BJ (cell line): ENCODE data around the gene QRICH1. TPM values are rescaled to one million over a fixed set of nuclear protein-coding genes. Genes with fewer than 3 reads are reported as not detected.

Experiments used
- CTCF ChIA-PET: fragments of 350-600 bp; formaldehyde crosslinking; extraction: SDS; loops from one replicate; lab custom pipeline; 2021; ENCODE audit warnings: antibody characterized with exemption, inconsistent platforms; lab: Yijun Ruan, JAX
- POLR2A ChIA-PET: fragments of 300-600 bp; sonication (Branson Sonifier 250); formaldehyde crosslinking; extraction: SDS; loops from one replicate; lab custom pipeline; 2021; ENCODE audit warnings: antibody characterized with exemption; lab: Charles Lee
- DNase-seq: peaks from one replicate; pipeline ENCODE4 v3.0.0-alpha.2; 2011; ENCODE audit warnings: low read depth
- H3K27me3 ChIP-seq: 2 replicates; pipeline ENCODE4 v1.6.0; 2011; ENCODE audit warnings: low read length; ENCODE audit not compliant: control insufficient read depth, insufficient read depth
- H3K36me3 ChIP-seq: 2 replicates; pipeline ENCODE4 v1.5.1; 2011; ENCODE audit warnings: low read length; ENCODE audit not compliant: control insufficient read depth, insufficient read depth
- H3K4me3 ChIP-seq: 2 replicates; pipeline ENCODE4 v1.5.1; 2011; ENCODE audit warnings: low read depth, mild to moderate bottlenecking, control low read depth, low read length
- CTCF ChIP-seq: IDR thresholded peaks from 2 replicates; pipeline ENCODE4 v1.5.1; 2011; ENCODE audit warnings: low read depth, mild to moderate bottlenecking, control low read depth, inconsistent platforms, low read length, moderate library complexity; ENCODE audit not compliant: insufficient read depth
- polyA plus RNA-seq: library from polyadenylated mRNA; depleted of rRNA; stranded (reverse); fragments of >200 nt; gene quantifications from 2 replicates; pipeline ENCODE4 v1.2.3, GENCODE V29; 2011

QRICH1 gene
- polyA plus RNA-seq, 1 experiment: 77.3 TPM

DNA sequence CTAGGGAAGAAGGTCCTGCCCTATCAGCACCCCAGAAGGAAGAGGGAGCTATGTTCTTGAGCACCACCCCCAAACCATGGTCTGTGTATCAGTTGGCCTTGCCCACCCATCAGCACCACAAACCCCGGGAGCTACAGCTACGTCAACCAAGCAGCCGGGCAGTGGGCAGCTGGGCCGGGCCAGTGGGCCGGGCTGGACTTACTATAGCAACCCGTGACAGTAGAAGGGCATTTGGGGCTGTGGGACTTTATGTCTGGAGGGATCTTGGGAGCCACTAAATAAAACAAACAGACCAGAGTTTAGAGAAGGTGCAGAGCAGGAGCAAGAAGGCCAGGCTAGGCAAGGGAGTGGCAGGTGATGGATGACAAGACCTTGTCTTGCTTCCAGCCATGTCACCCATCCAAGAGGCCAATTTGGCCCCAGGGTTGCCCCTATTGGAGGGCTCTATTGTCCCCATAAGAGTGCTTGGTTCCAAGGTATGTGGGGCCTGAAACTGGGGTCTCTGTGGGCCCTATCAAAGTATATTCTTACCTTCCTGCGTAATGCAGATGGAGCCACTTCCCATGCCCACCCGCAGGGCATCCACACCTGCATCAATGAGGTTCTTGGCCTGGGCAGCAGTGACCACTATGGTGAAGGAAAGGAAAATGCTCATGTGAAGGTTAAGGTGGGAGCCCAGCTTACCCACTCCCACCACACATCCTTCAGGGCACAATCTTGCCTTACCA, 67.9 kb downstream of the QRICH1 start:
- Histone ChIP-seq H3K4me3 (no peak overlapping the region), H3K27me3 (no peaks in the 10 kb centered on the region), H3K36me3 (peaks cover 38% of the 10 kb centered on the region)
- ChIA-PET CTCF (no interaction called here), POLR2A (interaction anchor here (0.6 kb wide), 1 partner anchor 155 kb away, joined by 6 read pairs; no protein-coding TSS in a partner anchor)
- DNase-seq: no peak
- no peak for TF ChIP-seq CTCF

DNA sequence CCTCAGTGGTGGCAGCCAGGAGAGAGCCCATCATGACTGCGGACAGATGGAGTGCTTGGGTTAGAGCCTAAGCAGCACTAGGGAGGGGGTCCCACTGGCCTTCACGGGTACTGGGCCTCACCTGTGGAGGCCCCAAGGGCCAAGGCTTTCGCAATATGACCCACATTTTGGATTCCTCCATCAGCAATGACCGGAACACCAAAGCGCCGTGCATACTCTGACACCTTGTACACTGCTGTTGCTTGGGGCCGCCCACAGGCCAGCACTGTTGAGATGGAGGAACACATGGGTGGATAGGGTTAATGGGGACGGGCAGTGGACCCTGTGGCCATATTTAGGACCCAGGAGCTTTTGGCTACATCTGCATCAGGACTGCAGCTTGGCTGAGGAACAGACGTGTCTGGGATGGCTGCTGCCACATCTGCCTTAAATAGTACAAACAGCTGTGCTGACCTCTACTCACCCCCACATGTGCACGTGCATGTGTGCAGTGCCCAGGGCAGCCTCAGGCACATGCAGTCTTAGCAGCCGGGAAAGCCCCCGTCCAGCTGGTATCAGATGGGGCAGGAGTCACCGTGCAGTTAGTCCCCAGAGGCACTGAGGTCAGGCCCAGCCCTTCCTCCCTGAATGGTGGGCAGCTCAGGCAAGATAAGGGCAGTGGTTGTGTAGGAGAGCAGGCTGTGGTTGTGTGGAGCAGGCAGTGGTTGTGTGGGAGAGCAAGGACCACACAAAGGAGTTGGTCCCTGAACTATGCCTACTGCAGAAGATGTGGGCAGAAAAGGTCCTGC, 68.7 kb downstream of the QRICH1 start:
- H3K36me3 ChIP-seq: peaks cover 34% of the 10 kb centered on the region
- POLR2A ChIA-PET: interaction anchor here (0.6 kb wide), 1 partner anchor 156 kb away, joined by 6 read pairs; no protein-coding TSS in a partner anchor
- DNase-seq: no peak
- CTCF ChIA-PET: interaction anchor here (0.7 to 1.3 kb wide), 3 partner anchors 18 to 70 kb away, joined by 3 to 4 read pairs (median 4); partner anchors contain the start of gene WDR6
- H3K27me3 ChIP-seq: no peaks in the 10 kb centered on the region
- no peak overlapping the region for H3K4me3 ChIP-seq
- TF ChIP-seq CTCF: no peak

DNA sequence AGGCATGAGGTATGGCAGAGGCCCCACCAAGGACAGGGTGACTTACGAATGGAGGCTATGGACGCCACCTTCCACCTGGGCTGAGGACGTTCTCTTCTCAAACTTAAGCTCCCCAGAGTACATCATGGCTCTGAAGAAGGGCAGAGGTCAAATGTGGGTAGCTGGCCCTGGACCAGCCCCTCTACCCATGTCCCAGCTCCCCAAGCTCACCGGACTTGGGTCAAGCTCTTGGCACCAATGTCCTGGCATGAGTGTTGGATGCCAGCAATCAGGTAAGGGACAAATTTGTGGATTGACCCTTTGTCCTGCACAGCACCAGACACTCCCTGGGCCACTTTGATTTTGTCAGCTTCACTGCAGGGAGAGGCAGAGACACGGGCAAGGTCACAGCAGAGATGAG, 69.4 kb downstream of the QRICH1 start:
- POLR2A ChIA-PET: no interaction called here

DNA sequence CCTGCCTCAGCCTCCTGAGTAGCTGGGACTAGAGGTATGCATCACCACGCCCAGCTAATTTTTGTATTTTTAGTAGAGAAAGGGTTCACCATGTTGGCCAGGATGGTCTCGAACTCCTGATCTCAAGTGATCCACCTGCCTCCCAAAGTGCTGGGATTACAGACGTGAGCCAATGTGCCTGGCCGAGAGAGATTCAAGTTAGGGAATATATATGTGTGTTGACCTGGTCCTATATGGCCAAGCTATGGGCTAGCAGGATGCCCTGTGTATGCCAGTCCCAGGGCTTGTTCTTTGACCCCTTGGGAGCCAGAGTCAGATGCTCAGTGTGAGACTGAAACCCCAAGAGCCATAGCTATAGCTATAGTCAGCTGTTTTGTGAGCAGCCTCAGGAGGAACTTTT, 70.1 kb downstream of the QRICH1 start:
- ChIA-PET POLR2A (no interaction called here), CTCF (interaction anchor here (1.1 to 6.6 kb wide), 4 partner anchors 16 to 71 kb away, joined by 3 to 60 read pairs (median 17); partner anchors contain the start of genes P4HTM and WDR6)
- no peak for TF ChIP-seq CTCF
- Histone ChIP-seq H3K36me3 (peaks cover 32% of the 10 kb centered on the region), H3K27me3 (no peaks in the 10 kb centered on the region), H3K4me3 (no peak overlapping the region)
- DNase-seq: no peak

More for the DNA sequence above, 69.4 kb downstream of the QRICH1 start:
- CTCF ChIA-PET: interaction anchor here (0.7 to 1.3 kb wide), 3 partner anchors 17 to 70 kb away, joined by 3 to 4 read pairs (median 4); partner anchors contain the start of gene WDR6
- no peaks in the 10 kb centered on the region for H3K27me3 ChIP-seq
- DNase-seq: no peak
- no peak overlapping the region for H3K4me3 ChIP-seq
- H3K36me3 ChIP-seq: peaks cover 32% of the 10 kb centered on the region
- no peak for TF ChIP-seq CTCF
